ENCODE measurements around the gene ANKRD17.

ANKRD17 gene

DNA sequence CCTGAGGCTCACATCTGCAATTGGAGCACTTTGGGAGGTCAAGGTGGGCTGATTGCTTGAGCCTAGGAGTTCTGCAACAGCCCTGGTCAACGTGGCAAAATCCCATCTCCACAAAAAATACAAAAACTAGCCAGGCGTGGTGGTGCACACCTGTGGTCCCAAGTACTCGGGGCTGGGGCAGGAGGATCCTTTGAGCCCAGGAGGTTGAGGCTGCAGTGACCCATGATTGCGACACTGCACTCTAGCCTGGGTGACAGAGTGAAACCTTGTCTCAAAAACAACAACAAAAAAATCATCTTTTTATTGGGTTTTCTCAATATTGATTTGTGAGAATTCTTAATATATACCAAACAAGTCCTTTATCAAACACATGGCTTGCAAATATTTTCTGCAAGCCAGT lies 64.9 kb downstream of the ANKRD17 start:
- no peak for DNase-seq

DNA sequence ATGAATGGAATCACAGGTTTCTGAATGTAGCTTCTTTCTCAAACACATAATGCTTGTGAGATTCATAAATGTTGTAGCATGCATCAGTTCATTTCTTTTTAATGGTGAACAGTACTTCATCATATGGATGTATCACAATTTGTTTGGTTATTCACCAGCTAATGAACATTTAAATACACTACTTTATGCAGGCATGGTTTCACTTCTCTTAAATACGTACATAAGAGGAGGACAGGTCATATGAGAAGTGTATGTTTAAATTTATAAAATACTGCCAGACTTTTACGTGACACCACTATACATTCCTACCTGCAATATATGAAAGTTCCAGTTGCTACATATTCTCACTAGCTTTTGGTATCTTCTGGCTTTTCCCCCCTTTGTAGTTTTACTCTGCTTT lies 65.4 kb downstream of the ANKRD17 start:
- DNase-seq: no peak

DNA sequence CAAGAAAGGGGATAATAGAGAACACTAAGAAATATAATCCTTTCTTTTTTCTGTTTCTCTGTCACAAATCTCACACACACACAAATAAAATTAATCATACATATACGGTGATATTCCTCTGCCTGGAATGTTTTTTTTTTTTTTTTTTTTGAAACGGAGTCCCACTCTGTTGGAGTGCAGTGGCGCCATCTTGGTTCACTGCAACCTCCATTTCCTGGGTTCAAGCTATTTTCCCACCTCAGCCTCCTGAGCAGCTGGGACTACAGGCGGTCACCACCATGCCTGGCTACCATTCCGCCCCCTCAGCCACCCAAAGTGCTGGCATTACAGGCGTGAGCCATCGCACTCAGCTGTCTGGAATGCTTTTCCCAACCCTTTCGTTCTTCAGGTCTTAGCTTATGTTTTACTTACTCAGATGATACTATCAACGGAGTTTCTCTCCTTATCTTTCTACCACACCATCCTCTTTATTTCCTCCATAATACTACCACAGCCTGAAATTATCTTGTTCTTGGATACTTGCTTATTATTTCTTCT lies 69.3 kb downstream of the ANKRD17 start:
- DNase-seq: peak; percentile 6

DNA sequence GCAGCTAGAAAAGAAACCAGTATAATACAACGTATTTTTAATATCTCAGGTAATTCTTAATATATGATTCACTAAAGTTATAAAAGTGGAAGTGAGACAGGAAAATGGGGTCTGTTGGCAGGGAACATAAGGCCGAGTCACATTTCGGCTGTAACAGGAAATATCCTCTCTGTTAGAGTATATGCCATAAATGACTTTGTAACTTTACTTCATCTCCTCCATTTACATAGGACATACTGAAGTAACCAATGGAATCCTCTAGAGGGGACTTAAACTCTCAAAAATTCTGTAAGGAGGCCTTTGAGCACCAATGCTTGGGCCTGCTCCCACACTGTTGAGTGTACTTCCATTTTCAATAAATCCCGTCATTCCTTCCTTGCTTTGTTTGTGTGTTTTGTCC lies 71.3 kb downstream of the ANKRD17 start:
- DNase-seq: peak; percentile 38

DNA sequence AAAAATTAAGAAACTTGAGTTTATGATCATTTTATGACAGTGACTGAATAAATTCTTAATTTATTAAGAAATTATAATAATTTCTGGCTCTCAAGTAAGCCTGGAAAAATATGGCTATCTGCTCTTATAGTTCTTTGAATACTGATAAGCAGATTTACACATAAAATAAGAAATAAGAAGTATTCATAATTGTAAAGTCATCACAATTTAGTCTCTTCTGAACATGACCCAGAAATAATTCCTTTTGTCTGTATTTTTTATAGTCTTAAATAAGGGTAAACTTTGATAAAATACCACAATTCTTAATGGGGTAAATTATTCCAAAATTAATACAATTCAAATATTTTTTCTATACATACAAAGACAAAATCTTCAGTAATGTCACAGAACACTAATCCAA lies 72.7 kb downstream of the ANKRD17 start:
- no peak for DNase-seq

DNA sequence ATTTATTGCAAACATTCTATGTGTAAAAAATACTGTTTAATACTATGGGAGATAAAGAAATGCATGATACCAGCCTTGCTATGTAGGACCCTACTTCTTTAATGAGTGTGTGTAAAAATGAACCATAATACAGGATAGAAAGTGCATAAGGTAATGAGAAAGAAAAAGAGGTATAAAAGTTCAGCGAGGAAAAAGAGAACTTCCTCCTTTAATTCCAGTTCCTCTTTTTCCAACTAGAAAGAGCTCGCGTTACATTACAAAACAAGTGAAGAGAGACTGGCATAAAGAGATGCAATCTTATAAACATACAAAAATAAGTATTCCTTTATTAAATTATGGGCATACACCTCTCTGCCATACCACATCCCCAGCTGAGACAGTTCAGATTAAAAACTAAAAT lies 77.4 kb downstream of the ANKRD17 start:
- no peak for DNase-seq

DNA sequence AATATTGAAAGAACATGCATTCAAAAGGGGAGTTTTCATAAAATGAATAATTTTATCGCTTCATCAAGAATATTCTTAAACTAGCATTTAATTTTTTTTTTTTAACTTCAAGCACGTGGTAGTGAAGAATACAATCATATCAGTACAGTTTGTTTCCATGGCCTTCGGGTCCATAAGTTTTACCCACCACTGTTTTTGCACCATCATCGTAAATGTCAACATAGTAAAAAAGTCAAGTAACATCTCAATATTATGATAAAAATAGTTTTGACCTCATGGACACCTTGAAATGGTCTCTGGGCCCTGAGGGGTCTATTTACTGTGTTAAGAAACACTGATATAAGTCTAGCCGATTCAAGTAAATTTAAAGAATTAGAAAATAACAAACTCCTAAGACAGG lies 80.2 kb downstream of the ANKRD17 start:
- no peak for DNase-seq

DNA sequence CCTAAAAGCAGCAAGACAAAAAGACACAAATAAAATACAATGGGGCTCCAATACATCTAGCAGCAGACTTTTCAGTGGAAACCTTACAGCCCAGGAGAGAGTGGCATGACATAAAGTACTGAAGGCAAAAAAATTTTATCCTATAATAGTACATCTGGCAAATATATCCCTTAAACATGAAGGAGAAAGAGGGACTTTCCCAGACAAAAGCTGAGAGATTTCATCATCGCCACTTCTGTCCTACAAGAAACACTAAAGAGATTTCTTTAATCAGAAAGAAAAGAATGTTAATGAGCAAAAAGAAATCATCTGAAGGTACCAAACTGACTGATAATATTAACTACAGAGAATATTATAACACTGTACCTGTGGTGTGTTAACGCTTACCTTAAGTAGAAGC lies 86.4 kb downstream of the ANKRD17 start:
- no peak for DNase-seq

DNA sequence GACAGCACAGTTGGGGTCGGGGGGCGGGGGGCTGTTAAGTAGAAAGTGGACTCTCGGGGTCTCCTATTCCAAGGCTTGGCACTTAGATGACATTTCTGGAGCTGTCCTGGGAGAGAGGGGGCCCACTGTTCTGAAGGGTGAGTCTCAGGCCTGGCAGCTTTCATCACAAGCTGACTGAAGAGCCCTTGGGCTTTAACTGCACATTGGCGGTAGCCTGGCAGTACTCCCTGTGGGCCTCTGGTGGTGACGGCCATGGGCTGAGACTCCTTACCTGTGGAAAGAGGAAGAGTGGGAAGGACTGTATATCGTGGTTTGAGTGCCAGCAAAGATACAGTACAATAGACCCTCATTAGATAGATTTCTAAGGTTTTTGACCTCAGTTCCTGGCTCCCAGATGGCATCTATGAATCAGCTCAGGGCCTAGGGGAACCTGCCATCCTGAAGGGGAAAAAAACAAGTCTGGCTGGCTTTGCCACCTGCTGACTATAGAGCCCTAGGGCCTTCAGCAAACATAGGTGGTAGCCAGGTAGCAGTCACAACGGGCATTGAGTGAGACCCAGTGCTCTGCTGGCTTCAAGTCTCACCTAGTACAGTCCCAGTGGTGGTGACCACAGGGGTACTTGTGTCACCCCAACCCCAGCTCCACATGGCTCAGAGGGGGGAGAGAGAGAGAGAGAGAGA lies 87.9 kb downstream of the ANKRD17 start:
- no peak for DNase-seq

DNA sequence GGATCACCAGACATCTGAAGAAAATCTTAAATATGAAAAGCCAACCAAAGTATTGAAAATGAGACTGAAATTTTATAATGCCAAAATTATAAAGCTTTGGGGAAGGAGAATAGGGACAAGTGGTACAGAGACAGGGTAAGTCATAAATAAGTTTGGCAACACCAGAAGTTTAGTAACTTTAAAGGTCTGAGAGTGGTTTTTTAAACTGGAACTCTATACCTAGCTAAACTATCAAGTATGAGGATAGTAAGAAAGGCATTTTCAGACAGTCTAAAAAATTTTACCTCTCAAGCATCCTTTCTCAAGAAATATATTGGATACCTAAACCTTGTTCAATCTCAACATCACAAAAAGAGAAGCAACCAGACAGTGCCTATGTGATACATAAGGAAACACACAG lies 92.4 kb downstream of the ANKRD17 start:
- DNase-seq: no peak

DNA sequence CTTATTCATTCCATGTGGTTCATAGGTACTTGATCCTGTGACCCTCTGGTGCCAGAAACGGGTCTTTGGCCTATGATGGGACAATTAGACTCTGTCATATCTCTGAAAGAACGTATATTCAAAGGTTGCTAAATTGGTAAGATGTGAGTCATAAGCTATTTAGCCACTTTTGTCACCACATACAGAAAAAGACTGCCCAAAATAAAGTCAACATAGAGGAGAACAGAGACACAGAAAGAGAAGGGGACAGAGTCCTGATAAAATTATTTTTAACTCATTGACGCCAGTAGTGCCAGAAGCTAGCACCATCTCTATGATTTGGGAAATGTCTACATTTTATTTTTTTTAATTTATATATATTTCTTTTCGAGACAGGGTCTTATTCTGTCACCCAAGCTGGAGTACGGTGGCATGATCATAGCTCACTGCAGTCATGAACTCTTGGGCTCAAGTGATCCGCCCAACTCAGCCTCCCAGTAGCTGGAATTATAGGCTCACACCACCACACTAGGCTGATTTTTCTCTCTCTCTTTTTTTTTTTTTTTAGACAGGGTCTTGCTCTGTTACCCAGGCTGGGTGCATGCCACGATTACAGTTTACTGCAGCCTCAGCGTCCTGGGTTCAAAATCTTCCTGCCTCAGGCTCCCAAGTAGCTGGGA lies 96.9 kb downstream of the ANKRD17 start:
- peak; percentile 6 for DNase-seq

DNA sequence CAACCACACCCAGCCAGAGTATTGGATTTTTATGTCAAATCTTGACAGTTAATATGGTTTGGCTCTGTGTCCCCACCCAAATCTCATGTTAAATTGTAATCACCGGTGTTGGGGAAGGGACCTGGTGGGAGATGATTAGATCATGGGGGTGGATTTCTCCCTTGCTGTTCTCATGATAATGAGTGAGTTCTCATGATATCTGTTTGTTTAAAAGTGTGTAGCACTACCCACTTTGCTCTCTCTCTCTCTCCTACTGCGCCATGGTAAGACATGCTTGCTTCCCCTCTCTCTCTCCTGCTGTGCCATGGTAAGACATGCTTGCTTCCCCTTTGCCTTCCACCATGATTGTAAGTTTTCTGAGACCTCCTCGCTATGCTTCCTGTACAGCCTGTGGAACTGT lies 102.2 kb downstream of the ANKRD17 start:
- no peak for DNase-seq

DNA sequence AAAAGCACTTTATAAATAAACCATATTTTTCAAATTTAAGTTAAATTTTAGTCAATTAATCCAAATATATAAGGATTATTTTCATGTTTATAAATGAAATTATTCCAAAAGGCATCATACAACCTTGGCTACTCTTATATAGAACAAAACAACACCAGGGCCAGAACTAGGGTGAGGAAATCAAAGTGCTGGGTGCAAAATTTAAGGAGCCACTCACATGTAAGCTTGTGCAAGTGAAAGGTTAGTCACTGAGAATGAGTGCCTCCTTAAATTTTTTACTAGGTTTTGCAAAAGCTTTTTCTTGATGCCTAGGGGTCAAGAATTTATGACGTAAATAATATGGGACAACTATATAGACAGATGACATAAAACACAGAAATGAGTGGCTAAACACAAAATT lies 105.7 kb downstream of the ANKRD17 start:
- DNase-seq: no peak

DNA sequence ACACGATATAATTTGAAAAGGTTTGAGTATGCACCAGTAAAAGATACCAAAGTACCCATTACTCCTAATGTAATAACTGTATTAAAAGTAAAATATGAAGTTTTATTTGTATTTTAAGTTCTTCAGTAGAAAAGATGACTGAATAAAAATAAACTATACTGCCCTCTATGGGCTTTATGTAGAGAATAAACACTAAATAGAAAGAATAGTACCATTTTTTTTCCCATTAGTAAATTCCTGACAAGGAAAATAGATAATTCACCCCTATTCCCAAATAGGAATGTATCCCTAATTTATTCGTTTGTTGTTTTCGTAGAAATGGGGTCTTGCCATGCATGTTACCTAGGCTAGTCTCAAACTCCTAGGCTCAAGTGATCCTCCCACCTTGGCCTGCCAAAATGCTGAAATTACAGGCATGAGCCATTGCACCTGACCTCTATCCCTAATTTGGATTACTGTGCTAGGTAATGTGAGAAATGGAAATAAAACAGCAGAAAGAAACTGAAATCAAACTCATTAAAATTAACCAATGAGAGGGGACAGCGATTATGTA lies 115.5 kb downstream of the ANKRD17 start:
- no peak for DNase-seq

DNA sequence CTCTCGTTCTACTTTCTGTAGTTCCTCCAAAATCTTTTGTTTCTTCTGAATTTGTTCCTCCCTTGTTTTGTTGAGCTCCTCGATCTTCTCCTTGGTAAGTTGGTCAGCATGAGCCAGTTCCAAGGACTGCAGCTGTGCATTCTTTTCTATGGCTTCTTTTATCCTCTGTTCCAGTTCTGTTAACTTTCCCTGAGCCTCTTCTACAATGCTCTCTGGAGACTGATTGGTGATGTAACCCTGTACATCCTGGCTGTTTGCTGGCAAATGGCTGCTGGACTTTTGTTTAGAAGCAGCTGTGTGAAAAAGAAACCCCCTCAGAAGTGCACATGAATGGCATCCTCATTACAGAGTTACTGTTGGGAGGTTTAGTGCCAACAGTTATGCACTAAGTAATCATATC lies 118.6 kb downstream of the ANKRD17 start:
- no peak for DNase-seq

DNA sequence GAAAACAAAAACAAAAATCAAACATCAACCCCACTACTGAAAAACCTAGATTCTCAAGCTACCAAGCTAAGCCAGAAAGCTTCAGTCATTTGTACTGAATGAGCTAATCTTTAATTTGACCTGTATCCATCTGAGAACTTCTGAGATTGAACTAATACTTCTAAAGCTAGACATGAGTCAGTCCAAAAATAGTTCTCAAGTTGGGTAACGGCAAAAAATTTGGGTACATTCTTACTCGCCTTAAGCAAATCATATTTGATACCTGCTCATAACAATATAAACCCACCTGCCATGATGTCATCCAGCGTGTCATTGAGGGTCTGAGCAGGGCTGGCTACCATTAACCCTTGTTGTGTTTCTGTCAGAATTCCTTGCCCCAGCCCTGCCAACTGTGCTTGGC lies 119.4 kb downstream of the ANKRD17 start:
- no peak for DNase-seq

DNA sequence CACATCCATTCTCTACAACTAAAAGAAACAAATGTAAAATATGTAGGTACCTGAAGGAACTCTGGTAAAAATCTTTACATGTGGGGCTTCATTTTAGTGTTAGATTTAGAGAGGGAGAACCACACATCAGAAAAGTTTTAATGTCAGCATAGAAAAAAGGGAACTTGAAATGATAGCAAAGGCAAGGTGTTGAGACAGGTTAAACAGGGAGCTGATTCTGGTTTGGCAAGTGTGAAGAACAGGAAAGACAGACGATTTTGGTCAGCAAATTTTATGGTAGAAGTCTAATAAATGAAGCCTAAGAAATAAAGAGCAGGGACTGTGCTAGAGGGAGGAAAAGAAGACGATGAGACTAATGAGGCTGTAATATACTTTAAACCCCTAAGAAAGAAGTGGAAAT lies 121.5 kb downstream of the ANKRD17 start:
- no peak for DNase-seq

DNA sequence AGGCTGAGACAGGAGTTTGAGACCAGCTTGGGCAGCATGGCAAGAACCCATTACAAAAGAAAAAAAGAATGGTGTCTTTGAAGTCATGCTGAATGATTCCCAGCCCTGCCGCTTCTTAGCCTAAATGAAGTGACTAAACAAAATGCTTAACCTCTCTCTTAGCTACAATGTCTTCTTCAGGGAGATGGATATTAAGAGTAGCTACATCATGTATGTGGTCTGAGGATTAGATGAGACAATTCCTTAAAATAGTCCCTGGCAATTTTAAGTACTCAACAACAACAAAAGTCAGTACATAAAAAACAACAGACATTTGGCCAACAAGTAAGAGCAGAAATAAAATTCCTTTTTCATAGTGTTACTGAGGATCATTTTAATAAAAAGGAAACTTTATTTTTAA lies 124.8 kb downstream of the ANKRD17 start:
- no peak for DNase-seq

DNA sequence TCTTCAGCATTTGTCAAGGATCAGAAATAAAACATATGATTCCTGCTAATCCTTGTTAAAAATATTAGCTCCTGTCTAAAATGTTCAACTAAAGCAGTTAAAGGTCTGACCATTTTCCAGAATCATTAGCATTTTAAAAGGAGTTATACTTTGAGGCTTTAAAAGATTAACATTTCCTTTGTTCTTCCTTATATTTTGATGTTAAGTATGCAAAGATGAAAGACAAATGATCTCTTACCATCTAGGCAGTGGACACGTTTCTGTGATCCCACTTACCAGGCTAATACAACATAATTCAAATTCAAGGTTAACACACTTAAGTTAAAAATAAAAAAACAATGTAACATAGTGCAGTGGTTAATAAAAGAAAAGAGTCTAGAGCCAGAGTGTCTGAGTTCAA lies 127.3 kb downstream of the ANKRD17 start:
- DNase-seq: no peak

DNA sequence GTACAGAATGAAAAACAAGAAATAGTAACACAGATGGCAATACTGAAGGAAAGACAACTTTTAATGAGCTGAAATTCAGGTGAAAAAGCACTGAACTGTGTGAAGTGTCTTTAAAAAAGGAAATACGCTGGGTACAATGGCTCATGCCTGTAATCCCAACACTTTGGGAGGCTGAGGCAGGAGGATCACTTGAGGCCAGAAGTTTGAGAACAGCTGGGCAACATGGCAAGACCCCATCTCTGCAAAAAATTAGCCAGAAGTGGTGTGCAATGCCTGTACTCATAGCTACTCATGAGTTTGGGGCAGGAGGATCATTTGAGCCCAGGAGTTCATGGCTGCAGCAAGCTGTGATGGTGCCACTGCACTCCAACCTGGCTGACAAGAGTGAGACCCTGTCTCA lies 129.3 kb downstream of the ANKRD17 start:
- no peak for DNase-seq

DNA sequence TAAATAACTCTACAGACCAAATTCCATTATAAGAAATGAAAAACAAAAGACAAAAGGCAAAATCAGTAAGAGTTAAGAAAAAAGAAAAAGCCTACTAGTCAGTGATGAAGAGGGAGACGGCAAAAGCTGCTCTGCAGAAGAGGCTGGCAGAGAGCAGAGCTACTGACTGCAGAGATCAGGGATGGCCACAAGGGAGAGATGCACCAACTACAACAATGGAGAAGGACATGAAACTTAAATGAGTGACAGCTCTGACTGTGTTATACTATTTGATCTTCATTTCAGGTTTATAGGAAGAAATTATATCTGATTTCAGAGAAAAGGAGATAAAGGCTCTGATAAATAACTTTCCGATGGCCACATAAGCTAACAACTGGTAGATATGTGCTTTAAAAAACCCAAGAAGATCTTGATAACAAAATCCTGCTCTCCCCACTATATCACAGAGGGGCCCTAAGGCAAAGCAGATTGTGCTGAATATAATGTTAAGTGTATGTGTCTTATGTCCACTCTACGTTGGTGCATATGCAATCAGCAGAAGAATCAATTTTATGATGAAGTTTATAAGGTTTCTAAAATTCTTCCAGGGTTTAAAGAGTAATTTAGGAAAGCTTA lies 130.7 kb downstream of the ANKRD17 start:
- peak; percentile 11 for DNase-seq

DNA sequence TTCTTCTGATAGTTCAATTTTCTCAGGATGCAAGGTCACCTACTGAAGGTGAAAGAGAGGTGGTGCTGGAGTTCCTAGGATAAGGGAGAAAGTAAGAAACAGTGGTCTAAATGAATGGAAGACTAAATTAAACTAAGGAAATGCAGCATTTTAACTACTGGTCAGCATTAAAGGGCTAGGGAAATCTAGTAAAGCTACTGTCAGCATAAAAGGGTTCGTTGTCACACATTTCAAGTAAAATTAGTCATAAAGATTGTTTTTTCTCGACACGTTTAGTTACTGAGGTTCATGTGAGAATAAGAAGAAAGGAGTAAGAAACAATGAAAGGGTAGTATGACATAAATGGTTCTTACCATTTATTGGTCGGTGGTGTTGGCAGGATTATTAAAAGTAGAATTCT lies 149.1 kb downstream of the ANKRD17 start:
- DNase-seq: no peak

DNA sequence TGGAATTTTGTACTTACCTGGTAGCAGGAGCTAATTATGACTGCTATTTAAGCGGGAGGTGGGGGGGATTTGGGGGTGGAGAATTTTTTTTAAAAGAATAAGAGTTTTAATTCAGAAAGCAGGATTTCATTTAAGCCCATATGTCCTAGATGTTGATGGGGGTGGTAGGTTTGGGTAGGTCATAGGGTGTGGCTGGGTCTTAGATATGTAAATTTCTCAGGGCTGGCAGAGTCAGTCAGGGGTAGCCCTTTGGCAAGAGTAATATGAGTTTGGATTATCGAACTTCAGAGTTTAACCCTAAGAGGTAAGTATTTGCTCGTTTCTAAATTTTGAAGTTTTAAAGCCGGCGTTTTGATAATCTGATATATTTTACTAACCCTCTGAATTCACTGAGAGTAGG lies 153.9 kb downstream of the ANKRD17 start:
- DNase-seq: no peak
